Activated CD8-positive, alpha-beta memory T cell treated with anti-CD3 and anti-CD28 coated beads for 36 hours (primary cell): Measurements from ENCODE around the gene ARHGEF39. TPM values are rescaled to one million over a fixed set of nuclear protein-coding genes. Genes with fewer than 3 reads are reported as not detected.

Experiments used
- CTCF ChIA-PET: fragments of 350-600 bp; sonication (Branson Sonifier 250); formaldehyde crosslinking; loops from one replicate; lab custom pipeline; 2021; ENCODE audit warnings: antibody characterized with exemption; lab: Charles Lee
- POLR2A ChIA-PET: fragments of 350-600 bp; sonication (Branson Sonifier 250); formaldehyde crosslinking; loops from one replicate; lab custom pipeline; 2021; ENCODE audit warnings: antibody characterized with exemption; lab: Charles Lee
- total RNA-seq, 2 experiments: library from RNA; stranded (reverse); gene quantifications; one replicate each; pipeline ENCODE4 v1.2.3, GENCODE V29; 2021

The ARHGEF39 gene
- total RNA-seq, 2 experiments from 2014 or later: 12.6 to 13.7 TPM

GRCh38 chr9:35697486-35697885 lies 32.5 kb upstream of the ARHGEF39 start:
- CTCF ChIA-PET: interaction anchor here (1.0 to 3.2 kb wide), 13 partner anchors 9 to 87 kb away, joined by 3 to 21 read pairs (median 9); partner anchors contain the start of genes ARHGEF39, CREB3 and TLN1
- POLR2A ChIA-PET: no interaction called here

- CTCF ChIA-PET: interaction anchor here (0.9 to 3.2 kb wide), 25 partner anchors 9 to 93 kb away, joined by 3 to 21 read pairs (median 7); partner anchors contain the start of genes ARHGEF39, CCDC107, CREB3 and GBA2
- POLR2A ChIA-PET: interaction anchor here (1.0 kb wide), 1 partner anchor 50 kb away, joined by 3 read pairs; no protein-coding TSS in a partner anchor
Observed at GRCh38 chr9:35696520-35697215, 31.7 kb upstream of the ARHGEF39 start.

- POLR2A ChIA-PET: interaction anchor here (0.7 to 1.0 kb wide), 4 partner anchors 17 to 123 kb away, joined by 3 to 10 read pairs (median 6); no protein-coding TSS in a partner anchor
- CTCF ChIA-PET: interaction anchor here (0.9 to 3.2 kb wide), 21 partner anchors 10 to 94 kb away, joined by 3 to 21 read pairs (median 7); partner anchors contain the start of genes CCDC107, CREB3, GBA2 and RGP1
Observed at GRCh38 chr9:35695943-35696401, 31.0 kb upstream of the ARHGEF39 start.

- POLR2A ChIA-PET: interaction anchor here (2.0 kb wide), 1 partner anchor 16 kb away, joined by 5 read pairs; no protein-coding TSS in a partner anchor
- CTCF ChIA-PET: interaction anchor here (1.4 to 1.9 kb wide), 2 partner anchors 33 to 45 kb away, joined by 4 to 9 read pairs; partner anchors contain the start of genes CCDC107 and RMRP
Observed at GRCh38 chr9:35691757-35692301, 26.8 kb upstream of the ARHGEF39 start.

GRCh38 chr9:35691334-35691650 lies 26.3 kb upstream of the ARHGEF39 start:
- ChIA-PET POLR2A (interaction anchor here (0.5 to 2.0 kb wide), 2 partner anchors 16 to 19 kb away, joined by 5 to 6 read pairs; no protein-coding TSS in a partner anchor), CTCF (interaction anchor here (1.2 to 1.9 kb wide), 3 partner anchors 33 to 47 kb away, joined by 4 to 9 read pairs (median 5); partner anchors contain the start of genes CCDC107 and RMRP)

- CTCF ChIA-PET: interaction anchor here (1.2 to 1.9 kb wide), 3 partner anchors 32 to 46 kb away, joined by 3 to 9 read pairs (median 5); partner anchors contain the start of genes CCDC107 and RMRP
- POLR2A ChIA-PET: interaction anchor here (0.5 to 2.0 kb wide), 2 partner anchors 15 to 19 kb away, joined by 5 to 6 read pairs; no protein-coding TSS in a partner anchor
Observed at GRCh38 chr9:35690614-35691333, 25.8 kb upstream of the ARHGEF39 start.

- CTCF ChIA-PET: interaction anchor here (1.2 to 1.9 kb wide), 4 partner anchors 32 to 79 kb away, joined by 3 to 9 read pairs (median 4); partner anchors contain the start of genes CCDC107 and RMRP
- POLR2A ChIA-PET: interaction anchor here (0.6 to 2.0 kb wide), 2 partner anchors 15 to 188 kb away, joined by 5 to 9 read pairs; no protein-coding TSS in a partner anchor
Observed at GRCh38 chr9:35690294-35690613, 25.3 kb upstream of the ARHGEF39 start.

GRCh38 chr9:35689542-35690293 lies 24.7 kb upstream of the ARHGEF39 start, which contains the start of gene TPM2:
Gene TPM2 (minus strand): TSS chr9:35689925. CDS start chr9:35689817, 108 bp downstream.
- CTCF ChIA-PET: interaction anchor here (1.0 to 1.2 kb wide), 4 partner anchors 18 to 79 kb away, joined by 3 read pairs; partner anchors contain the start of gene ARHGEF39
- POLR2A ChIA-PET: interaction anchor here (0.6 to 1.3 kb wide), 2 partner anchors 43 to 189 kb away, joined by 5 to 9 read pairs; partner anchors contain the start of genes CREB3 and TLN1

GRCh38 chr9:35688558-35689541 lies 23.9 kb upstream of the ARHGEF39 start:
- POLR2A ChIA-PET: interaction anchor here (0.6 to 1.3 kb wide), 4 partner anchors 38 to 72 kb away, joined by 3 to 5 read pairs (median 3); partner anchors contain the start of genes CREB3, SIT1 and TLN1
- CTCF ChIA-PET: interaction anchor here (1.0 to 1.6 kb wide), 6 partner anchors 19 to 78 kb away, joined by 3 to 7 read pairs (median 4); partner anchors contain the start of genes ARHGEF39 and SIT1

GRCh38 chr9:35687972-35688557 lies 23.1 kb upstream of the ARHGEF39 start:
- ChIA-PET POLR2A (interaction anchor here (0.6 to 1.3 kb wide), 3 partner anchors 37 to 44 kb away, joined by 3 to 5 read pairs (median 3); partner anchors contain the start of genes CREB3, SIT1 and TLN1), CTCF (interaction anchor here (1.2 to 1.6 kb wide), 4 partner anchors 24 to 41 kb away, joined by 3 to 7 read pairs (median 4); partner anchors contain the start of genes ARHGEF39 and SIT1)

GRCh38 chr9:35687306-35687705 lies 22.3 kb upstream of the ARHGEF39 start:
- CTCF ChIA-PET: interaction anchor here (1.4 to 2.2 kb wide), 3 partner anchors 9 to 41 kb away, joined by 4 to 7 read pairs (median 7); no protein-coding TSS in a partner anchor
- POLR2A ChIA-PET: no interaction called here

- CTCF ChIA-PET: interaction anchor here (0.5 to 2.2 kb wide), 3 partner anchors 10 to 42 kb away, joined by 3 to 7 read pairs (median 5); no protein-coding TSS in a partner anchor
- POLR2A ChIA-PET: interaction anchor here (0.6 kb wide), 1 partner anchor 33 kb away, joined by 4 read pairs; no protein-coding TSS in a partner anchor
Observed at GRCh38 chr9:35686222-35687203, 21.5 kb upstream of the ARHGEF39 start.

- CTCF ChIA-PET: interaction anchor here (0.9 to 2.2 kb wide), 3 partner anchors 10 to 131 kb away, joined by 3 to 7 read pairs (median 5); no protein-coding TSS in a partner anchor
- POLR2A ChIA-PET: no interaction called here
Observed at GRCh38 chr9:35685506-35685905, 20.5 kb upstream of the ARHGEF39 start.

GRCh38 chr9:35684921-35685320 lies 19.9 kb upstream of the ARHGEF39 start:
- POLR2A ChIA-PET: no interaction called here

More at GRCh38 chr9:35684921-35685320, 19.9 kb upstream of the ARHGEF39 start:
- CTCF ChIA-PET: interaction anchor here (0.8 to 1.8 kb wide), 4 partner anchors 9 to 130 kb away, joined by 3 to 5 read pairs (median 4); partner anchors contain the start of gene ARHGEF39
